ENCODE results near the gene TENM4. TPM values are rescaled to one million over a fixed set of nuclear protein-coding genes. Genes with fewer than 3 reads are reported as not detected.

TENM4 gene
- total RNA-seq, 4 donors from 2014 or later, result 4.0 to 14.6 (median 4.5) TPM

GRCh38 chr11:79150966-79151365 is 289.9 kb downstream of the TENM4 start:
- no peak for TF ChIP-seq CTCF (IDR thresholded peaks at IDR 0.05; ENCODE audit: low read depth)

- TF ChIP-seq CTCF (IDR thresholded peaks at IDR 0.05; ENCODE audit: low read depth), result no peak
Measured at GRCh38 chr11:79150320-79150719, 290.5 kb downstream of the TENM4 start.

GRCh38 chr11:79147731-79148130 is 293.1 kb downstream of the TENM4 start:
- no peak for TF ChIP-seq CTCF (IDR thresholded peaks at IDR 0.05; ENCODE audit: low read depth)

GRCh38 chr11:79147011-79147410 is 293.8 kb downstream of the TENM4 start:
- TF ChIP-seq CTCF (IDR thresholded peaks at IDR 0.05; ENCODE audit: low read depth), result no peak

- no peak for TF ChIP-seq CTCF (IDR thresholded peaks at IDR 0.05; ENCODE audit: low read depth)
Measured at GRCh38 chr11:79139900-79140299, 300.9 kb downstream of the TENM4 start.

GRCh38 chr11:79129702-79130101 is 311.1 kb downstream of the TENM4 start:
- no peak for TF ChIP-seq CTCF (IDR thresholded peaks at IDR 0.05; ENCODE audit: low read depth)

GRCh38 chr11:79128291-79128690 is 312.5 kb downstream of the TENM4 start:
- TF ChIP-seq CTCF (IDR thresholded peaks at IDR 0.05; ENCODE audit: low read depth), result no peak

Measured in subcutaneous adipose tissue (tissue), 4 donors.